ENCODE results near the gene NAPB. TPM values are rescaled to one million over a fixed set of nuclear protein-coding genes. Genes with fewer than 3 reads are reported as not detected.

Gene NAPB
- total RNA-seq, 1 donor from 2014 or later: 15.1 TPM

- H3K4me1 Mint-ChIP-seq (ENCODE audit: unreplicated experiment): peaks cover 33% of the 10 kb centered on the region
- H3K27me3 Mint-ChIP-seq: no peaks in the 10 kb centered on the region
- no peaks in the 10 kb centered on the region for H3K9me3 Mint-ChIP-seq
- H3K36me3 Mint-ChIP-seq: peaks cover 36% of the 10 kb centered on the region
- H3K27ac Mint-ChIP-seq: no peak overlapping the region
- no peak for DNase-seq (ENCODE audit: extremely low spot score, unreplicated experiment)
- TF ChIP-seq, protein P1, sequence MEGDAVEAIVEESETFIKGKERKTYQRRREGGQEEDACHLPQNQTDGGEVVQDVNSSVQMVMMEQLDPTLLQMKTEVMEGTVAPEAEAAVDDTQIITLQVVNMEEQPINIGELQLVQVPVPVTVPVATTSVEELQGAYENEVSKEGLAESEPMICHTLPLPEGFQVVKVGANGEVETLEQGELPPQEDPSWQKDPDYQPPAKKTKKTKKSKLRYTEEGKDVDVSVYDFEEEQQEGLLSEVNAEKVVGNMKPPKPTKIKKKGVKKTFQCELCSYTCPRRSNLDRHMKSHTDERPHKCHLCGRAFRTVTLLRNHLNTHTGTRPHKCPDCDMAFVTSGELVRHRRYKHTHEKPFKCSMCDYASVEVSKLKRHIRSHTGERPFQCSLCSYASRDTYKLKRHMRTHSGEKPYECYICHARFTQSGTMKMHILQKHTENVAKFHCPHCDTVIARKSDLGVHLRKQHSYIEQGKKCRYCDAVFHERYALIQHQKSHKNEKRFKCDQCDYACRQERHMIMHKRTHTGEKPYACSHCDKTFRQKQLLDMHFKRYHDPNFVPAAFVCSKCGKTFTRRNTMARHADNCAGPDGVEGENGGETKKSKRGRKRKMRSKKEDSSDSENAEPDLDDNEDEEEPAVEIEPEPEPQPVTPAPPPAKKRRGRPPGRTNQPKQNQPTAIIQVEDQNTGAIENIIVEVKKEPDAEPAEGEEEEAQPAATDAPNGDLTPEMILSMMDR (conservative IDR thresholded peaks at IDR 0.05): no peak
- H3K4me3 Mint-ChIP-seq: no peak overlapping the region
Measured at GRCh38 chr20:23367770-23368169, 53.5 kb downstream of the NAPB start.

DNA sequence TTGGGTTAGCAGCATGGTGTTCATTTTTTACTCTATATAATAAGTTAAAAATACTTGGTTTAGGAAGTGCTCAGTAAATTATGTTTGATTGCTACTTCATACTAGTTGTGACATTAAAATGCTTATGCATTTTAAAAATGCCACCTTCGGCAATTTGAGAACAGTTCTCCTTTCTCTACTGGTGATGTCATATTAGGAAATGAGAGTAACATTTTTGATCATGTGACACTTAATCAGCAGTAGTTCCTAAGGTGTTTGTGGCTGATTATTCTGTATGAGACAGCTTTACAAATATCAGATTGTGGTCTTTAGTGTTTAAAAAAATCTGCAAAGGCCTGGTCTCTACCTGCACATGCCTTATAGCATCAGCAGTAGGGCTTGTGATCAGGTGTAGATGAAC is 54.9 kb downstream of the NAPB start:
- no peaks in the 10 kb centered on the region for H3K9me3 Mint-ChIP-seq
- peak overlapping the region; percentile 18 for H3K4me3 Mint-ChIP-seq
- H3K4me1 Mint-ChIP-seq (ENCODE audit: unreplicated experiment): peaks cover 33% of the 10 kb centered on the region
- peak overlapping the region; percentile 17 for H3K27ac Mint-ChIP-seq
- H3K27me3 Mint-ChIP-seq: no peaks in the 10 kb centered on the region
- peaks cover 30% of the 10 kb centered on the region for H3K36me3 Mint-ChIP-seq
- DNase-seq (ENCODE audit: extremely low spot score, unreplicated experiment): no peak
- TF ChIP-seq, protein P1 (conservative IDR thresholded peaks at IDR 0.05): no peak

DNA sequence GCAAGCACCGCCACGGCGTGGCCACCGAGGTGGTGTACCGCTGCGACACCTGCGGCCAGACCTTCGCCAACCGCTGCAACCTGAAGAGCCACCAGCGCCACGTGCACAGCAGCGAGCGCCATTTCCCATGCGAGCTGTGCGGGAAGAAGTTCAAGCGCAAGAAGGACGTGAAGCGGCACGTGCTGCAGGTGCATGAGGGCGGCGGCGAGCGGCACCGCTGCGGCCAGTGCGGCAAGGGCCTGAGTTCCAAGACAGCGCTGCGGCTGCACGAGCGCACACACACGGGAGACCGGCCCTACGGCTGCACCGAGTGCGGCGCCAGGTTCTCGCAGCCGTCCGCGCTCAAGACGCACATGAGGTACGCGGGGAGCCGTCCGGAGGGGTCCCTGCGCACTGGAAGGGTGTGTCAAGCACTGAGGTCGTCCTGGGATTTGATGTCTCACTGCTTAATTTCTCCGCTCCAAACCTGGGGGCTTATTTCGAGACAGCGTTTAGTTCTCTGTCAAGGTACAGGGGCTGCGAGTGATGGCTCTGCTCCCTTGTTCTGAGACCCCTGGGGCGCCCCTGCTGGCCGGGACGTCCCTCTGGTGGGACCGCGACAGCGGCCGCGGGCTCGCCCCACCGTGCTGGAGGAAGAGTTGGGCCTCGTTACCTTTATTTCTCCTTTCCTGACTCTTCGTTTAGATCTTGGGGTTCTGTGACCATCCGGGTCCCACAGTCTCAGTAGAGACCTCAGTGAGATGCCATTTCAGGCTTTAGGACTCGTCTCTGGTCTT is 55.7 kb downstream of the NAPB start:
- H3K27ac Mint-ChIP-seq: peak overlapping the region; percentile 64
- H3K4me1 Mint-ChIP-seq (ENCODE audit: unreplicated experiment): peaks cover 39% of the 10 kb centered on the region
- no peaks in the 10 kb centered on the region for H3K9me3 Mint-ChIP-seq
- no peaks in the 10 kb centered on the region for H3K27me3 Mint-ChIP-seq
- peaks cover 28% of the 10 kb centered on the region for H3K36me3 Mint-ChIP-seq
- TF ChIP-seq, protein P1 (conservative IDR thresholded peaks at IDR 0.05): no peak
- no peak for DNase-seq (ENCODE audit: extremely low spot score, unreplicated experiment)
- H3K4me3 Mint-ChIP-seq: peak overlapping the region; percentile 71

DNA sequence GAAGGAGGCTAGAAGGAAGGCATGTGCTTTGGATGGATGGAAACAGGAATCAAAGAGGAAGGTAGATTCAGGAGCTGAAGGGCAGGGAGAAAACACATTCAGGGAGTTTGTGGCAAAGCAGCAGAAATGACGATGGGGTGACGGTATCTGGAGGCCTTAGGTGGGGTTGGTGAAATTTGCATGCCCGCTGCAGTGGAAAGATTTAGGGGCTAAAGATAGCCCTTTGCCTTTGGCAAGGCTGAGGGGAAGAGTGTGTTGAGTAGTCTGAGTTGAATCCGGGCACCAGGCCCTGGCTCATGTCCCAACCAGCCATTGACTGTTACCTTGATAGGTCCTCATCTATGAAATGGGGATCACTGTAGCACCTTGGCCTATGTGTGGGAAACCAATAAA is 58.0 kb downstream of the NAPB start:
- H3K4me1 Mint-ChIP-seq (ENCODE audit: unreplicated experiment): peaks cover 41% of the 10 kb centered on the region
- peaks cover 18% of the 10 kb centered on the region for H3K36me3 Mint-ChIP-seq
- TF ChIP-seq, protein P1 (conservative IDR thresholded peaks at IDR 0.05): no peak
- no peaks in the 10 kb centered on the region for H3K9me3 Mint-ChIP-seq
- peak overlapping the region; percentile 22 for H3K27ac Mint-ChIP-seq
- H3K27me3 Mint-ChIP-seq: no peaks in the 10 kb centered on the region
- no peak for DNase-seq (ENCODE audit: extremely low spot score, unreplicated experiment)
- H3K4me3 Mint-ChIP-seq: peak overlapping the region; percentile 95

DNA sequence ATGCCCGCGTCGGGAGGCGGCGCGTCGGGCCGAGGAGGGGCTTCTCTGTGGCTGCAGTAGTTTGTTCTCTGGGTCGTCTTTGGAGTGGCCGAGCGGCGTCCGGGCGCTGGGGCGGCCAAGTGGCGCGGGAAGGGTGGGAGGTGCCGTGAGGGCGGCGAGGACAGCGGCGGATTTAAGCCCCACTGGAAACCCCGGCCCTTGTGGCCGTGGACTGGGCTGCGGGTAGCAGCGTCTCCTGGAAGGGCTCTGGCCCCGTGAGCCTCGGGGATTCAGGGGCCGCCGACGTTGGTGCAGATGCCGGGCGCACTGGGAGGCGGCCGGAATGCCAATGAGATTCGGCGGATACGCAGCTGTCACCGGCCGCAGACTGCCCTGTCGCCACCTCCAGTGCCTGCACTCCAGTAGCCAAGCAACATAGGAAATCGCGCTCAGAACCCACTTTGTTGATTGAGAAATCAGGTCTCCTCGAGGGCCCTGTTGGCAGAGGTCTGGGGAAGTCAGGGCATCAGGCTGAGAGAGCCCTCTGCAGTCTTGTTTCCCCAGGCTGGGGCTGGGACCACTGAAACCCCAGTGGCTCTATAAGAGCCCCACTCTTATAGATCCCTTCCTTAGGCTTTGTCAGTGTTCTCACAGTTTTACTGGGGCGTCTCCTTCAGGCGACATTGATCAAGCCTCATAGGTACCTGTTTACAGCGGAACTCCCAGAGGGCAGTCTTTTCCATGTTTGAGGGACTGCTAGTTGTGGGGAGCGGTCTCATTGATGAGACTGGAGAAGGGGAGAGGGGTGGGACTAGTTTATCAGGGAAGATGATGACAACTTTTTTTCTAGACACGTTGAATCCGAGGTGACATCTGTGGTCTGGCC is 58.7 kb downstream of the NAPB start:
- Mint-ChIP-seq H3K27ac (peak overlapping the region; percentile 22), H3K4me1 (ENCODE audit: unreplicated experiment) (peaks cover 35% of the 10 kb centered on the region), H3K4me3 (peak overlapping the region; percentile 95), H3K9me3 (no peaks in the 10 kb centered on the region), H3K36me3 (peaks cover 18% of the 10 kb centered on the region), H3K27me3 (no peaks in the 10 kb centered on the region)
- TF ChIP-seq, protein P1 (conservative IDR thresholded peaks at IDR 0.05): no peak
- no peak for DNase-seq (ENCODE audit: extremely low spot score, unreplicated experiment)

Data from type B pancreatic cell (in vitro differentiated cells).